CD14-positive monocyte (primary cell): Measurements from ENCODE around the gene TFEB. TPM values are rescaled to one million over a fixed set of nuclear protein-coding genes. Genes with fewer than 3 reads are reported as not detected.

Experiments
- DNase-seq, 3 donors: peaks; one replicate each; pipeline ENCODE4 v3.0.0-alpha.2; 2011 to 2022
- H2AFZ ChIP-seq: 2 replicates; pipeline ENCODE4 v1.6.0; 2012; ENCODE audit warnings: mild to moderate bottlenecking, low read depth, low read length, inconsistent platforms; ENCODE audit not compliant: insufficient read depth, poor library complexity, severe bottlenecking
- H3K27ac ChIP-seq, 2 donors: 1 replicate in 1 of 2; 2 replicates in 1 of 2; pipeline ENCODE4 v1.5.1; 2012 to 2013; ENCODE audit warnings: low read length in 2 of 2, control low read depth in 1 of 2, inconsistent platforms in 1 of 2, low read depth in 1 of 2, mild to moderate bottlenecking in 1 of 2
- H3K27me3 ChIP-seq, 2 donors: one replicate each; pipeline versions ENCODE4 v1.6.0 to v1.6.1; 2011 to 2013; ENCODE audit warnings: low read length in 2 of 2; ENCODE audit not compliant: control insufficient read depth in 2 of 2, insufficient read depth in 2 of 2
- H3K36me3 ChIP-seq, 2 donors: replicated peaks in 1 of 2; 1 replicate in 1 of 2; 2 replicates in 1 of 2; pipeline versions ENCODE4 v1.5.1 to v1.6.1; 2012 to 2013; ENCODE audit warnings: low read length in 2 of 2, control low read depth in 1 of 2, inconsistent platforms in 1 of 2, mild to moderate bottlenecking in 1 of 2; ENCODE audit not compliant: insufficient read depth in 2 of 2, control insufficient read depth in 1 of 2
- H3K4me1 ChIP-seq, 2 donors: 1 replicate in 1 of 2; 2 replicates in 1 of 2; pipeline versions ENCODE4 v1.5.1 to v1.6.1; 2012 to 2013; ENCODE audit warnings: low read length in 2 of 2, control low read depth in 1 of 2, inconsistent platforms in 1 of 2, mild to moderate bottlenecking in 1 of 2, moderate library complexity in 1 of 2; ENCODE audit not compliant: insufficient read depth in 2 of 2, control insufficient read depth in 1 of 2
- H3K4me2 ChIP-seq: replicated peaks from 2 replicates; pipeline ENCODE3; 2012; ENCODE audit warnings: low read length, moderate library complexity, mild to moderate bottlenecking; ENCODE audit not compliant: poor library complexity, severe bottlenecking; ENCODE audit errors: extremely low read depth
- H3K4me3 ChIP-seq, 3 experiments: fragments of 200-600 bp in 1 of 3; sonication (generic) in 1 of 3; replicated peaks in 1 of 3; 1 replicate in 2 of 3; 2 replicates in 1 of 3; pipeline ENCODE4 v1.5.1; 2011 to 2013; ENCODE audit warnings: low read length in 3 of 3, mild to moderate bottlenecking in 3 of 3, control low read depth in 2 of 3, low read depth in 2 of 3, inconsistent platforms in 1 of 3, moderate library complexity in 1 of 3
- H3K79me2 ChIP-seq: 2 replicates; pipeline ENCODE4 v1.6.0; 2012; ENCODE audit warnings: mild to moderate bottlenecking, control low read depth, inconsistent platforms, low read length, moderate library complexity; ENCODE audit not compliant: insufficient read depth
- H3K9ac ChIP-seq: 2 replicates; pipeline ENCODE4 v1.6.0; 2017; ENCODE audit warnings: low read length, mild to moderate bottlenecking; ENCODE audit not compliant: insufficient read depth, poor library complexity, severe bottlenecking
- H3K9me3 ChIP-seq, 2 donors: replicated peaks in 1 of 2; 1 replicate in 1 of 2; 2 replicates in 1 of 2; pipeline versions ENCODE4 v1.5.1 to v1.6.1; 2012 to 2013; ENCODE audit warnings: low read length in 2 of 2, control low read depth in 1 of 2; ENCODE audit not compliant: control insufficient read depth in 1 of 2, insufficient read depth in 1 of 2
- H4K20me1 ChIP-seq: 2 replicates; pipeline ENCODE4 v1.6.0; 2012; ENCODE audit warnings: mild to moderate bottlenecking, low read length, control low read depth, moderate library complexity; ENCODE audit not compliant: insufficient read depth
- H3K27ac Mint-ChIP-seq, 7 donors: one replicate each; pipeline ENCODE4 v1.8.0; 2020; ENCODE audit warnings: mild to moderate bottlenecking in 7 of 7, mixed read lengths in 7 of 7, moderate library complexity in 6 of 7, inconsistent platforms in 2 of 7
- H3K27me3 Mint-ChIP-seq, 3 donors: one replicate each; pipeline ENCODE4 v1.8.0; 2021 to 2022; ENCODE audit warnings: low read depth in 3 of 3, mild to moderate bottlenecking in 3 of 3, mixed read lengths in 3 of 3, moderate library complexity in 3 of 3, inconsistent platforms in 1 of 3
- H3K36me3 Mint-ChIP-seq, 2 donors: one replicate each; pipeline ENCODE4 v1.8.0; 2020; ENCODE audit warnings: mixed read lengths in 2 of 2, inconsistent platforms in 1 of 2, mild to moderate bottlenecking in 1 of 2
- H3K4me1 Mint-ChIP-seq: one replicate; pipeline ENCODE4 v1.8.0; 2020; ENCODE audit warnings: mild to moderate bottlenecking, mixed read lengths
- H3K4me3 Mint-ChIP-seq, 2 donors: one replicate each; pipeline ENCODE4 v1.8.0; 2020; ENCODE audit warnings: mild to moderate bottlenecking in 2 of 2, mixed read lengths in 2 of 2, moderate library complexity in 1 of 2
- H3K9me3 Mint-ChIP-seq, 7 donors: one replicate each; pipeline ENCODE4 v1.8.0; 2020 to 2022; ENCODE audit warnings: mixed read lengths in 7 of 7, mild to moderate bottlenecking in 6 of 7, moderate library complexity in 6 of 7, inconsistent platforms in 2 of 7
- WGBS: methylation state at CpG from one replicate; pipeline ENCODE4 v1.1.5; 2013; ENCODE audit warnings: missing lambda C conversion rate; ENCODE audit not compliant: insufficient coverage; 5-methylcytosine and 5-hydroxymethylcytosine counted together
- intact Hi-C, 2 donors: fragments of 100-400 bp; cut with micrococcal nuclease; formaldehyde crosslinking; loops; one replicate each; pipeline versions ENCODE4 v1.15.0 to v1.15.1; 2023
- polyA plus RNA-seq, 3 donors: library from polyadenylated mRNA; depleted of rRNA in 1 of 3; unstranded in 2 of 3; stranded (reverse) in 1 of 3; fragments of 300-500 nt in 2 of 3; fragments of >200 nt in 1 of 3; fragmentation: Illumina TruSeq in 2 of 3; gene quantifications; 1 replicate in 2 of 3; 2 replicates in 1 of 3; pipeline ENCODE4 v1.2.3, GENCODE V29; 2012 to 2021
- TF ChIP-seq, protein P1 (sequence below): fragments of 200-600 bp; IDR thresholded peaks from one replicate; pipeline ENCODE4 v1.8.0; 2022; ENCODE audit warnings: antibody characterized with exemption, mild to moderate bottlenecking

The TFEB gene
- polyA plus RNA-seq, 3 donors = 42.6 to 60.0 (median 55.0) TPM

DNA sequence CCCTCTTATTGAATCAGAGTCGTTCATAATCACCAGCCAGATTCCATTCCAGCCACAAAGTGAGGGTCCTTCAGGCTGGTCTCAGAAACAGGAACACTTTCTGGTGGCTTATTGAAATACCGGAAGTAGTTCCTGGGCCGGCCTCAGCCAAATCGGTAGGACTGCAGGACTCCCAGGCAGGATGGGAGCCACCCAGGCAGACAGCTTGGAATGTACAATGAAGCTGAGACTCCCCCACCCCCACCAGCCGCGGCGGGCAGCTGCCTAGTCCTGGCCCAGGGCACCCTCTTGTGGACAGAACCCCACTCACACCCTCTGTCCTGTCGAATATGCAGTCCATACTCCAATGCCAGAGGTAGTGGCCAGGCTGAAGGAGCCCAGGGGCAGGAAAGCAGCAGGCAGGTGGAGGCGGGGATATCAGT lies 53.3 kb downstream of the TFEB start:
- peaks cover 0 to 2% (median 0%) of the 10 kb centered on the region in 7 donors for H3K9me3 Mint-ChIP-seq
- Histone ChIP-seq H3K9me3 (no peaks in the 10 kb centered on the region), H3K9ac (peak overlapping the region; percentile 67), H4K20me1 (peaks cover 44% of the 10 kb centered on the region), H3K36me3 (peaks cover 29 to 33% of the 10 kb centered on the region in 2 donors), H3K4me1 (peaks cover 22 to 23% of the 10 kb centered on the region in 2 donors), H3K4me2 (peak overlapping the region; percentile 81), H3K27me3 (no peaks in the 10 kb centered on the region), H2AFZ (no peak overlapping the region), H3K79me2 (no peaks in the 10 kb centered on the region), H3K27ac (no peak overlapping the region), H3K4me3 (no peak overlapping the region)
- DNase-seq = peak; percentile 56 to 78 (median 69)
- TF ChIP-seq, protein P1, sequence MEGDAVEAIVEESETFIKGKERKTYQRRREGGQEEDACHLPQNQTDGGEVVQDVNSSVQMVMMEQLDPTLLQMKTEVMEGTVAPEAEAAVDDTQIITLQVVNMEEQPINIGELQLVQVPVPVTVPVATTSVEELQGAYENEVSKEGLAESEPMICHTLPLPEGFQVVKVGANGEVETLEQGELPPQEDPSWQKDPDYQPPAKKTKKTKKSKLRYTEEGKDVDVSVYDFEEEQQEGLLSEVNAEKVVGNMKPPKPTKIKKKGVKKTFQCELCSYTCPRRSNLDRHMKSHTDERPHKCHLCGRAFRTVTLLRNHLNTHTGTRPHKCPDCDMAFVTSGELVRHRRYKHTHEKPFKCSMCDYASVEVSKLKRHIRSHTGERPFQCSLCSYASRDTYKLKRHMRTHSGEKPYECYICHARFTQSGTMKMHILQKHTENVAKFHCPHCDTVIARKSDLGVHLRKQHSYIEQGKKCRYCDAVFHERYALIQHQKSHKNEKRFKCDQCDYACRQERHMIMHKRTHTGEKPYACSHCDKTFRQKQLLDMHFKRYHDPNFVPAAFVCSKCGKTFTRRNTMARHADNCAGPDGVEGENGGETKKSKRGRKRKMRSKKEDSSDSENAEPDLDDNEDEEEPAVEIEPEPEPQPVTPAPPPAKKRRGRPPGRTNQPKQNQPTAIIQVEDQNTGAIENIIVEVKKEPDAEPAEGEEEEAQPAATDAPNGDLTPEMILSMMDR = peak; percentile 73
- peaks cover 3 to 8% (median 3%) of the 10 kb centered on the region in 3 donors for H3K27me3 Mint-ChIP-seq
- intact Hi-C loops = loop anchor here (2.0 to 5.0 kb wide), 3 partner anchors 77 to 313 kb away; no protein-coding TSS in a partner anchor
- H3K4me1 Mint-ChIP-seq = peaks cover 18% of the 10 kb centered on the region
- H3K36me3 Mint-ChIP-seq = peaks cover 20 to 27% of the 10 kb centered on the region in 2 donors
- peak overlapping the region in 1 of 7 donors; percentile 35 for H3K27ac Mint-ChIP-seq
- H3K4me3 Mint-ChIP-seq = peak overlapping the region; percentile 83 to 88
- 7% methylated on average over 5 of the region's 9 CpGs for WGBS

DNA sequence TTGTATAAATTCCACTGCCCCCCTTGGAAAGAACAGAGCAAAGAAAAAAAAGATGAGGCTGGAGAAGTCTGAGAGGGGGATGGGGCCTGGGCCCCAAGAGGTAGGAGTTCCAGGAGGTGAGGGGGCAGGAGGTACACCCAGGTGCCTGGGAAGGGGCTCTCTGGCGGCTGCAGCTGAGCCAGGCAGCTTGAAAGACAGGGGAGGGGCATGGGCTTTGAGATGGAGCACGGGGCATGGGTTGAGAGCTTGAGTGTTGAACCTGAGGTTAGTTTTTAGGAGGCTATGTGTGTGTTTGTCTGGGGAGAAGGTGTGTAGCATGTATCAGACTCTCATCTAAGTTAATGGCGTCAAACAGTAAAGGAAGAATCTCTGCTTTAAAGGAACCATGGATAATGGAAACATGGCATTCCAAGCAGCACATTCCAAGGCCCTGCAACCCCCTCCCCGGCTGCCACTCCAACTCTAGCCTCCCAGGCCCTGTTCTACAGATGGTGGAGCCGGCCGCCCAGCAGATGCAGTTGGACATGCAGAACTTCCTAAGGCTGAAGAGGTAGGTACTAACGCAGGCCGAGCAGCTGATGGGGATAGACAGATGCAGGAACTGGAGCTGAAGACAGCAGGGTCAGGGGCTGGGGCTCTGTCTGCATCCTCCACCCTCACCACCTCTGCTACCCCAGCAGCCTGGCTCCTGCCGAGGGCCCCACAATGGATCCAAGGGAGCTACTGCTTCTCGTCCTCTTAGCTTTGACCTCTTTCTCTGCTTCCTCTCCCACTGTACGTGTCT lies 55.0 kb downstream of the TFEB start:
- H3K4me1 Mint-ChIP-seq = peaks cover 25% of the 10 kb centered on the region
- 77% methylated on average over 6 of the region's 11 CpGs for WGBS
- no peak for DNase-seq
- Histone ChIP-seq H3K27me3 (no peaks in the 10 kb centered on the region), H3K79me2 (no peaks in the 10 kb centered on the region), H3K36me3 (peaks cover 12 to 16% of the 10 kb centered on the region in 2 donors), H3K4me1 (peaks cover 22 to 28% of the 10 kb centered on the region in 2 donors), H3K27ac (no peak overlapping the region), H3K4me2 (no peak overlapping the region), H3K4me3 (no peak overlapping the region), H2AFZ (no peak overlapping the region), H3K9me3 (no peaks in the 10 kb centered on the region), H3K9ac (no peak overlapping the region), H4K20me1 (peaks cover 29% of the 10 kb centered on the region)
- peaks cover 6 to 10% of the 10 kb centered on the region in 2 donors for H3K36me3 Mint-ChIP-seq
- intact Hi-C loops = loop anchor here in 1 of 2 donors (5.0 kb wide), 1 partner anchor 78 kb away; no protein-coding TSS in a partner anchor
- peaks cover 0 to 2% (median 0%) of the 10 kb centered on the region in 7 donors for H3K9me3 Mint-ChIP-seq
- TF ChIP-seq, protein P1 = no peak
- H3K27ac Mint-ChIP-seq = peak overlapping the region in 3 of 7 donors; percentile 42 to 76 (median 66)
- peaks cover 3 to 8% (median 4%) of the 10 kb centered on the region in 3 donors for H3K27me3 Mint-ChIP-seq
- H3K4me3 Mint-ChIP-seq = no peak overlapping the region
